Esophagus squamous epithelium (tissue), 4 donors: Measurements from ENCODE around the gene USE1.

Experiments
- CTCF ChIP-seq, 6 experiments: fragments of 450-650 bp in 4 of 6; fragments of 200-600 bp in 2 of 6; sonication (generic) in 2 of 6; IDR thresholded peaks; one replicate each; pipeline ENCODE4 v1.5.1; 2016 to 2019; ENCODE audit warnings: antibody characterized with exemption in 6 of 6, mild to moderate bottlenecking in 4 of 6, moderate library complexity in 4 of 6
- POLR2A ChIP-seq, 4 donors: fragments of 450-650 bp; IDR thresholded peaks; one replicate each; pipeline ENCODE4 v1.6.1; 2017; ENCODE audit warnings: antibody characterized with exemption in 4 of 4, mild to moderate bottlenecking in 4 of 4, moderate library complexity in 3 of 4

DNA sequence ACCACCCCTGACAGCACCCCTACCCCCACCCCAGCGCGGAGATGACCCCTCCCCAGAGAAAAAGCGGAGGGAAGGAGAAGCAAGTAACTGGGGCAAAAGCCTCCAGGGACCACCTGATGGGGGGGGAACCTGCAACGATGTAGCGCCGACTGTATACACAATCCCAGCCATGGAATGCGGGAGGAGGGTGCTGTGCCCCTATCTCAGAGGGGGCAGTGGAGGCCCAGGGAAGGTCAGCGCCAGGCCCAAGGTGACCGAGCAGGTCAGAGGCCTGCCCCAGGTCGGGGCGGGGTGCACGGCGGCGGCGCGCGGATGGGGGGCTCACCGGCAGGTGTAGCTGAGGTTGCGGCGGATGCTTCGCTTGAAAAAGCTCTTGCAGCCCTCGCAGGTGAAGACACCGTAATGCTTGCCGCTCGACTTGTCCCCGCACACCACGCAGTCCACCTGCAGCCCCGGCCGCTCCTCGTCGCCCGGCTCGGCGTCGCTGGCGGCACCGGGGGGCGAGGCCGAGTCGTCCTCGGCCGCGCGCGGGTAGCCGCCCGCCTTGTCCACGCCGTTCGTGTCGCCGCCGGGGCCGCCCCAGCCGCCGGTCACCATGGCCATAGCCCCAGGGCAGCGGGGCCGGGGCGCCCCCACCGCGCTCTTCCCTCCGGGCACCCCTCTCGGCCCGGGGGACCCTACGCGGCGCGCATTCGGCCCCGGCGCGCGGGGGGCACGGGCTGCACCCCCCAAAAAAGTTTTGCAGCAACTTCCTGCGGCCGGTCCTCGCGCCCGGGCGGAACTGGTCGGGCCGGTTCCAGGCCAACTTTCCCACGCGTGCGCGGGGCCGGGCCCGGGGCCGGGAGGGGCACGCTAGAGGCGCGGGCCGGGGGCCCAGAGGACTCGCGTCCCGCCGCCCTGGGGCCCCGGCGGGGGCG is 29.7 kb downstream of the USE1 start:
- TF ChIP-seq CTCF (IDR thresholded peaks at IDR 0.05) (no peak), POLR2A (IDR thresholded peaks at IDR 0.05) (no peak)
